ENCODE data around the gene USP40.

The USP40 gene

DNA sequence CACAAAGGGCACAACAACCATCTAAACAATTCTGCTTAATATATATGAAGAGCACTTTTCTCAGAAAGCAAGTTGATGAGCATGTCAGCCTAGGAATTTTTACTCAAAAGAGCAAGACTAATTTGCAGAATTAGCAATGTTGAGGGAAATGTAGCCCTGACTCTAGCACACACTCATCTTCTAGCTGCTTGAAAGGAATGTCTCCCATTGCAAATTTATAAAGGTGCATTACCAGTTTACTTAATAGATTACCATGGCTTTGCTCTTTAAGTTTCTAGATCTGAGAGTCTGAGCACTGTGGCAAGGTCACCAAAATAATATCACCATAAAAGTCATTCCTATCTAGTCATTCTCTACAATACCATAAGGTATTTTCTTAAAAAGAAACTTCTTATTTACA lies 40.8 kb downstream of the USP40 start:
- Histone ChIP-seq H3K9me3 (ENCODE audit: control insufficient read depth, low read length) (no peaks in the 10 kb centered on the region), H3K36me3 (ENCODE audit: control insufficient read depth, insufficient read depth, low read length) (peaks cover 4% of the 10 kb centered on the region), H3K4me1 (ENCODE audit: control insufficient read depth, insufficient read depth, low read length, poor library complexity, severe bottlenecking) (no peaks in the 10 kb centered on the region), H3K27ac (ENCODE audit: low read depth, low read length, severe bottlenecking) (no peak overlapping the region), H3K4me3 (ENCODE audit: extremely low read depth, insufficient read depth, low read length, poor library complexity, severe bottlenecking) (no peak overlapping the region)

DNA sequence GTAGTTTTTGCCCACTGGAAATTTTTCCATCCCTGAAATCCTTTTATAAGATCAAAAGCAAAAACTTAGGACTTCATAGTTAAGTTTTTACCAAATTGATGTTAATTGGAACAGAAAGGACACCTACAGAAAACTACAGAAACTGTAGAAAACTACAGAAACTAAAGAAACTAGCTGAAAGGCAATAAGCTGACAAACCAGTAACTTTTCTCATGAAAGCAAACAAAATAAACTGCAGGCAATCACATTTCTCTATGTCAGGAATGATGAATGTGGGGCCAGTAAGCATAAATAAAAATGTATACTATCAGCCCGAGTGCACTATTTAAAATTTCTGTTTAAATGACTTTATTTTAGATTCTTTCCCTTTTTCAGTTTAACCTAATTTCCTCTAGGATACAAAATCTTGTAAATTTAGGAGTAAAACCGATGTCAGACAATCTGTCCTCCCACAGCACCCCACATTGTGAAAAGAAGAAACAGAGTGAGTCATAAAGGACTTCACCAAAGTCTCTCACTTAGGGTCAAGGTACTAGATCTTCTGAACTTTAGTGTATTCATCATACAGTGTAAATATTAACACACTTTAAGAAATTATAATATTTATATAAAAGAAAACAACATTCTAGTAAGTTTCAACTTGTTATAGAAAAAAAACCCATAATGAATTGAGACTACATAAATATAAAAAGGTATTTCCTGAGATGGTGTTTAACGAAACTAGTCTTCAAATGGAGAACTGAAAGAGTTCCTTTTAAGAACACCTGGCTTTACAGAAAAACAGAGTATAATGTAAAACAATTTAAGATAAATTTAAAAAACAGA lies 46.6 kb downstream of the USP40 start:
- no CpG with 5 or more reads among the region's 3 CpGs for WGBS, 2 experiments (ENCODE audit: insufficient coverage in 2 of 2)

GRCh38 chr2:233513953-233514655 lies 52.5 kb downstream of the USP40 start:
- H3K4me3 ChIP-seq (ENCODE audit: extremely low read depth, insufficient read depth, low read length, poor library complexity, severe bottlenecking), result no peak overlapping the region
- H3K9me3 ChIP-seq (ENCODE audit: control insufficient read depth, low read length), result no peaks in the 10 kb centered on the region
- 90 to 92% methylated on average over 4 to 5 of the region's 7 CpGs for WGBS, 2 experiments (ENCODE audit: insufficient coverage in 2 of 2)
- no peak overlapping the region for H3K27ac ChIP-seq (ENCODE audit: low read depth, low read length, severe bottlenecking)
- no peaks in the 10 kb centered on the region for H3K4me1 ChIP-seq (ENCODE audit: control insufficient read depth, insufficient read depth, low read length, poor library complexity, severe bottlenecking)
- H3K36me3 ChIP-seq (ENCODE audit: control insufficient read depth, insufficient read depth, low read length), result no peaks in the 10 kb centered on the region

More for the DNA sequence above, 46.6 kb downstream of the USP40 start:
- H3K4me1 ChIP-seq (ENCODE audit: control insufficient read depth, insufficient read depth, low read length, poor library complexity, severe bottlenecking), result no peaks in the 10 kb centered on the region
- H3K36me3 ChIP-seq (ENCODE audit: control insufficient read depth, insufficient read depth, low read length), result no peaks in the 10 kb centered on the region
- no peak overlapping the region for H3K4me3 ChIP-seq (ENCODE audit: extremely low read depth, insufficient read depth, low read length, poor library complexity, severe bottlenecking)
- H3K27ac ChIP-seq (ENCODE audit: low read depth, low read length, severe bottlenecking), result no peak overlapping the region
- H3K9me3 ChIP-seq (ENCODE audit: control insufficient read depth, low read length), result no peaks in the 10 kb centered on the region

- H3K4me3 ChIP-seq (ENCODE audit: extremely low read depth, insufficient read depth, low read length, poor library complexity, severe bottlenecking), result no peak overlapping the region
- H3K4me1 ChIP-seq (ENCODE audit: control insufficient read depth, insufficient read depth, low read length, poor library complexity, severe bottlenecking), result no peaks in the 10 kb centered on the region
- no peaks in the 10 kb centered on the region for H3K36me3 ChIP-seq (ENCODE audit: control insufficient read depth, insufficient read depth, low read length)
- peaks cover 12% of the 10 kb centered on the region for H3K9me3 ChIP-seq (ENCODE audit: control insufficient read depth, low read length)
- no CpG with 5 or more reads among the region's 1 CpG for WGBS, 2 experiments (ENCODE audit: insufficient coverage in 2 of 2)
- H3K27ac ChIP-seq (ENCODE audit: low read depth, low read length, severe bottlenecking), result no peak overlapping the region
These were observed 62.5 kb downstream of the USP40 start for GRCh38 chr2:233503947-233504637.

DNA sequence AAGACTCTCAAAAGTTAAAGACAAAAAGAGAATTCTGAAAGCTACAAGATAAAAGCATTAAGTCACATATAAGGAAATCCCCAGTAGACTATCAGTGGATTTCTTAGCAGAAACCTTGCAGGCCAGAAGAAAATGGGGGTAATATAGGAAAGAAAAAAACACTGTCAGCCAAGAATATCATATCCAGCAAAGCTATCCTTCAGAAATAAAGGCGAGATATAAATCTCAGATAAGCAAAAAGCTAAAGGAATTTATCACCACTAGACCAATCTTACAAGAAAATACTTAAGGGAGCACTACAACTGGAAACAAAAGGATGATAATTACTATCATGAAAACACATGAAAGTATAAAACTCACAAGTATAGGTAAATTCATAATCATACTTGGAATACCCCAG lies 63.1 kb downstream of the USP40 start:
- WGBS, 2 experiments (ENCODE audit: insufficient coverage in 2 of 2), result no CpG with 5 or more reads among the region's 1 CpG
- no peak overlapping the region for H3K27ac ChIP-seq (ENCODE audit: low read depth, low read length, severe bottlenecking)
- no peaks in the 10 kb centered on the region for H3K36me3 ChIP-seq (ENCODE audit: control insufficient read depth, insufficient read depth, low read length)
- peaks cover 12% of the 10 kb centered on the region for H3K9me3 ChIP-seq (ENCODE audit: control insufficient read depth, low read length)
- H3K4me1 ChIP-seq (ENCODE audit: control insufficient read depth, insufficient read depth, low read length, poor library complexity, severe bottlenecking), result no peaks in the 10 kb centered on the region
- no peak overlapping the region for H3K4me3 ChIP-seq (ENCODE audit: extremely low read depth, insufficient read depth, low read length, poor library complexity, severe bottlenecking)

GRCh38 chr2:233501198-233502076 lies 65.1 kb downstream of the USP40 start:
- no peaks in the 10 kb centered on the region for H3K36me3 ChIP-seq (ENCODE audit: control insufficient read depth, insufficient read depth, low read length)
- H3K4me3 ChIP-seq (ENCODE audit: extremely low read depth, insufficient read depth, low read length, poor library complexity, severe bottlenecking), result no peak overlapping the region
- peaks cover 12% of the 10 kb centered on the region for H3K9me3 ChIP-seq (ENCODE audit: control insufficient read depth, low read length)
- 80 to 90% methylated on average over 3 of the region's 3 CpGs for WGBS, 2 experiments (ENCODE audit: insufficient coverage in 2 of 2)
- no peaks in the 10 kb centered on the region for H3K4me1 ChIP-seq (ENCODE audit: control insufficient read depth, insufficient read depth, low read length, poor library complexity, severe bottlenecking)
- H3K27ac ChIP-seq (ENCODE audit: low read depth, low read length, severe bottlenecking), result no peak overlapping the region

DNA sequence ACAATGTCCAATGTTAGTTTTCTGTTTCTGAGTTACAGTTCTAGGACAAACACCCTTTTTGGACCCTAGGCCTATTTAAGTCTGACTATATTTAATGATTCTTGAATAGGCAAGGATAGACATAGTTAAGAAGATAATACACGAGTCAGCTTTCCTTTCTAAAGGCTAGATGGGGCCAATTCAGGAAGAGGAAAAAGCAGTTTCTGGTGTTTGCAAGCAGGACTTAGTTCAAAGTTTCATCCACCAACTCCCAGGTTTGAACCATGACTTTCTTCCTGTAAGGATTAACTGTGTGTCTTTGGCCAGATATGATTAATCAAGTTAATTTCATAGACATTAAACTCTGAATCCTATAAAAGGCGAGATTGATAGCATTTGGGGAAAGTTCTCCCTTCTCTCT lies 66.7 kb downstream of the USP40 start:
- Histone ChIP-seq H3K27ac (ENCODE audit: low read depth, low read length, severe bottlenecking) (no peak overlapping the region), H3K9me3 (ENCODE audit: control insufficient read depth, low read length) (peaks cover 9% of the 10 kb centered on the region), H3K4me3 (ENCODE audit: extremely low read depth, insufficient read depth, low read length, poor library complexity, severe bottlenecking) (no peak overlapping the region), H3K4me1 (ENCODE audit: control insufficient read depth, insufficient read depth, low read length, poor library complexity, severe bottlenecking) (no peaks in the 10 kb centered on the region), H3K36me3 (ENCODE audit: control insufficient read depth, insufficient read depth, low read length) (peaks cover 2% of the 10 kb centered on the region)
- WGBS, 2 experiments (ENCODE audit: insufficient coverage in 2 of 2), result 71% methylated on average over 1 of the region's 2 CpGs; no CpG with 5 or more reads in 1 of the 2 experiments

- Histone ChIP-seq H3K36me3 (ENCODE audit: control insufficient read depth, insufficient read depth, low read length) (peaks cover 5% of the 10 kb centered on the region), H3K9me3 (ENCODE audit: control insufficient read depth, low read length) (no peaks in the 10 kb centered on the region), H3K4me1 (ENCODE audit: control insufficient read depth, insufficient read depth, low read length, poor library complexity, severe bottlenecking) (no peaks in the 10 kb centered on the region), H3K4me3 (ENCODE audit: extremely low read depth, insufficient read depth, low read length, poor library complexity, severe bottlenecking) (no peak overlapping the region), H3K27ac (ENCODE audit: low read depth, low read length, severe bottlenecking) (no peak overlapping the region)
- 100% methylated on average over 1 of the region's 2 CpGs; no CpG with 5 or more reads in 1 of the 2 experiments for WGBS, 2 experiments (ENCODE audit: insufficient coverage in 2 of 2)
These were observed 68.5 kb downstream of the USP40 start for GRCh38 chr2:233498126-233498525.

DNA sequence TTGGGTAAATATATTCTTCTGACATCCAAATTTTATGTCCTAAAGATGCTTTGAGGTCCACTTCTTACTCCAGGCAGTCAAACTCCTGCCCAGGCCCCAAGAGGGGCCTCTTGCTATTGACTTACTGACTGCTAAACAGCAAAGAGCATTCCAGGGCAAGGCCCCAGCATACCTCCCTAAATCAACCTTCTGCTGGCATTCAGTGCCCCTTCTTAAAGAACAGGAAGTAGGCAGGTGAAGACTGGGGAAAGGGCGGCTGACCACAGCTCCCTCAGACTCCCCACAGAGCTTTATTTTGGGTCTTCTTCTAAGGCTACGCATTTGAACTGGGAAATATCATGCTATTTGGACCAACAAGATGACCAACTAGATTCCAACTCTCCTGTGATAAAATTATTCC lies 68.9 kb downstream of the USP40 start:
- H3K27ac ChIP-seq (ENCODE audit: low read depth, low read length, severe bottlenecking), result no peak overlapping the region
- WGBS, 2 experiments (ENCODE audit: insufficient coverage in 2 of 2), result 90 to 100% methylated on average over 1 to 2 of the region's 2 CpGs

More for the DNA sequence above, 68.9 kb downstream of the USP40 start:
- Histone ChIP-seq H3K36me3 (ENCODE audit: control insufficient read depth, insufficient read depth, low read length) (peaks cover 10% of the 10 kb centered on the region), H3K9me3 (ENCODE audit: control insufficient read depth, low read length) (no peaks in the 10 kb centered on the region), H3K4me3 (ENCODE audit: extremely low read depth, insufficient read depth, low read length, poor library complexity, severe bottlenecking) (no peak overlapping the region), H3K4me1 (ENCODE audit: control insufficient read depth, insufficient read depth, low read length, poor library complexity, severe bottlenecking) (no peaks in the 10 kb centered on the region)
